CD4-positive, alpha-beta T cell (primary cell): ENCODE results near the gene ACAP3. TPM values are rescaled to one million over a fixed set of nuclear protein-coding genes. Genes with fewer than 3 reads are reported as not detected.

Experiments used
- ATAC-seq: fragments of 200-7000 bp; cut with Tn5 transposase; one replicate; pipeline ENCODE4 v1.10.0; 2022; ENCODE audit warnings: mild to moderate bottlenecking; ENCODE audit not compliant: poor library complexity
- CTCF ChIA-PET: fragments of 350-600 bp; sonication (Branson Sonifier 250); formaldehyde crosslinking; loops from one replicate; lab custom pipeline; 2021; ENCODE audit warnings: antibody characterized with exemption, inconsistent platforms; lab: Charles Lee
- POLR2A ChIA-PET: fragments of 350-600 bp; sonication (Branson Sonifier 250); formaldehyde crosslinking; loops from one replicate; lab custom pipeline; 2021; ENCODE audit warnings: antibody characterized with exemption, inconsistent platforms; lab: Charles Lee
- DNase-seq, 14 experiments: peaks; one replicate each; pipeline ENCODE4 v3.0.0-alpha.2; 2013 to 2020; ENCODE audit warnings: mixed read lengths in 2 of 14
- H3K27ac ChIP-seq, 2 donors: one replicate each; pipeline versions ENCODE4 v1.5.1 to v1.7.0; 2013; ENCODE audit warnings: low read length in 2 of 2, low read depth in 1 of 2, mild to moderate bottlenecking in 1 of 2
- H3K27me3 ChIP-seq, 2 experiments: 1 replicate in 1 of 2; 2 replicates in 1 of 2; pipeline versions ENCODE4 v1.6.1 to v1.7.0; 2013; ENCODE audit warnings: low read length in 2 of 2, control low read depth in 1 of 2, mild to moderate bottlenecking in 1 of 2, moderate library complexity in 1 of 2; ENCODE audit not compliant: insufficient read depth in 2 of 2, control insufficient read depth in 1 of 2
- H3K36me3 ChIP-seq: one replicate; pipeline ENCODE4 v1.6.1; 2013; ENCODE audit warnings: low read length, control low read depth; ENCODE audit not compliant: insufficient read depth
- H3K4me1 ChIP-seq: one replicate; pipeline ENCODE4 v1.6.1; 2013; ENCODE audit warnings: low read length, control low read depth; ENCODE audit not compliant: insufficient read depth
- H3K4me3 ChIP-seq: one replicate; pipeline ENCODE4 v1.5.1; 2013; ENCODE audit warnings: mild to moderate bottlenecking, low read length, moderate library complexity
- H3K9me3 ChIP-seq, 2 experiments: 1 replicate in 1 of 2; 2 replicates in 1 of 2; pipeline versions ENCODE4 v1.6.1 to v1.7.0; 2013; ENCODE audit warnings: low read length in 2 of 2, mild to moderate bottlenecking in 2 of 2, control low read depth in 1 of 2, moderate library complexity in 1 of 2; ENCODE audit not compliant: control insufficient read depth in 1 of 2, insufficient read depth in 1 of 2
- H3K27ac Mint-ChIP-seq: one replicate; pipeline ENCODE4 v1.8.0; 2020; ENCODE audit warnings: mixed read lengths
- H3K27me3 Mint-ChIP-seq: one replicate; pipeline ENCODE4 v1.8.0; 2021; ENCODE audit warnings: mixed read lengths
- H3K36me3 Mint-ChIP-seq: one replicate; pipeline ENCODE4 v1.8.0; 2021; ENCODE audit warnings: low read depth, mixed read lengths
- H3K4me1 Mint-ChIP-seq: one replicate; pipeline ENCODE4 v1.8.0; 2021; ENCODE audit warnings: low read depth, mixed read lengths
- H3K4me3 Mint-ChIP-seq: one replicate; pipeline ENCODE4 v1.8.0; 2020; ENCODE audit warnings: mild to moderate bottlenecking, mixed read lengths
- H3K9me3 Mint-ChIP-seq: one replicate; pipeline ENCODE4 v1.8.0; 2020; ENCODE audit warnings: mixed read lengths
- intact Hi-C, 2 experiments: fragments of 100-400 bp; cut with DNase I in 1 of 2; cut with micrococcal nuclease in 1 of 2; formaldehyde crosslinking; loops; one replicate each; pipeline versions ENCODE4 v1.15.1 to v1.9.0; 2023 to 2025; cut with DNase I, micrococcal nuclease
- total RNA-seq, 174 experiments: library from RNA in 2 of 174; stranded (reverse) in 2 of 174; gene quantifications; one replicate each; pipeline ENCODE4 v1.2.3 and lab custom pipeline; 2021 to 2026
- TF ChIP-seq, protein P1 (sequence below): fragments of 200-600 bp; IDR thresholded peaks from one replicate; pipeline ENCODE4 v1.8.0; 2022; ENCODE audit warnings: antibody characterized with exemption, mild to moderate bottlenecking

The ACAP3 gene
- total RNA-seq, 2 experiments from 2014 or later = 45.3 to 46.4 TPM

DNA sequence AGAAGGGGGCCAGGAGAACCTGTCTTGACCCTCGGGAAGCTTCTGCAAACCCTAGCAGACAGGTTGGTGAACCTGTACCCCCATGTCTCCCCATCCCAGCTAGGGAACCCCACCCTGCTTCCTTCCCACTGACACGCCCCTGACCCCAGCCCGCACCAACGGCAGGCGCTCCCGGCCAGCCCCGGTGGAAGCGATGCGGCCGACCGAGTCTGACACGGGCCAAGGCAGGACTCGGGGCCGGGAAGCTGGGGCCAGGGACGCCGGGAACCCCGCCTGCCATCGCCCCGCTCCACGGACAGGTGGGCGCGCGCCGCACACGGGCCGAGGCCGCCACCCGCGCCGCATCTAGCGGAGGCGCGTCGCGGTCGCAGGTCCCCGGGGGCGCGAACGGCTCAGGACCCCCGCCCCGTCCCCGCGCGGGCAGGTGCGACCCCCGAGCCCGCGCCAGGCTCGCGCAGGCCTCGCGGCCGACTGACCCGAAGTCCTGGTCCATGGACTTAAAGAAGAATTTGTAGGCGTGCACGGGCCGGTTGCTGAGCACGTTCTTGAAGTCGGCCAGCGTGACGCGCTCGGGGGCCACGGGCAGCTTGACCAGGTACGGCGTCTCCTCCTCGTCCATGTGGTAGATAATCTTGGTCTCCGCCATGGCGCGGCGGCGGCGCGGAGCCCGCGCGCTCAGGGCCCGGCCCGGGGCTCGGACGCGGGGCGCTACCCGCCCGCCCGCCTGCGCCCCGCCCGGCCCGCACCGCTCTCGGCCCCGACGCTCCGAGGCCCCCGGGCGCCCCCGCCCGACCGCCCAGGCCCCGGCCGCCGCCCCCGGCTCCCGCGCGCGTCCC, 40.9 kb upstream of the ACAP3 start:
- TF ChIP-seq, protein P1, sequence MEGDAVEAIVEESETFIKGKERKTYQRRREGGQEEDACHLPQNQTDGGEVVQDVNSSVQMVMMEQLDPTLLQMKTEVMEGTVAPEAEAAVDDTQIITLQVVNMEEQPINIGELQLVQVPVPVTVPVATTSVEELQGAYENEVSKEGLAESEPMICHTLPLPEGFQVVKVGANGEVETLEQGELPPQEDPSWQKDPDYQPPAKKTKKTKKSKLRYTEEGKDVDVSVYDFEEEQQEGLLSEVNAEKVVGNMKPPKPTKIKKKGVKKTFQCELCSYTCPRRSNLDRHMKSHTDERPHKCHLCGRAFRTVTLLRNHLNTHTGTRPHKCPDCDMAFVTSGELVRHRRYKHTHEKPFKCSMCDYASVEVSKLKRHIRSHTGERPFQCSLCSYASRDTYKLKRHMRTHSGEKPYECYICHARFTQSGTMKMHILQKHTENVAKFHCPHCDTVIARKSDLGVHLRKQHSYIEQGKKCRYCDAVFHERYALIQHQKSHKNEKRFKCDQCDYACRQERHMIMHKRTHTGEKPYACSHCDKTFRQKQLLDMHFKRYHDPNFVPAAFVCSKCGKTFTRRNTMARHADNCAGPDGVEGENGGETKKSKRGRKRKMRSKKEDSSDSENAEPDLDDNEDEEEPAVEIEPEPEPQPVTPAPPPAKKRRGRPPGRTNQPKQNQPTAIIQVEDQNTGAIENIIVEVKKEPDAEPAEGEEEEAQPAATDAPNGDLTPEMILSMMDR = no peak
- Mint-ChIP-seq H3K27ac (no peak overlapping the region), H3K9me3 (no peaks in the 10 kb centered on the region), H3K4me3 (peak overlapping the region; percentile 86), H3K36me3 (no peaks in the 10 kb centered on the region), H3K4me1 (peaks cover 29% of the 10 kb centered on the region), H3K27me3 (peaks cover 15% of the 10 kb centered on the region)
- Histone ChIP-seq H3K4me1 (peaks cover 50% of the 10 kb centered on the region), H3K9me3 (peaks cover 0 to 10% of the 10 kb centered on the region in 2 experiments), H3K36me3 (no peaks in the 10 kb centered on the region), H3K27me3 (peaks cover 10 to 11% of the 10 kb centered on the region in 2 experiments), H3K27ac (no peak overlapping the region), H3K4me3 (peak overlapping the region; percentile 58)
- intact Hi-C loops = loop anchor here (1.0 to 2.0 kb wide), 5 partner anchors 24 to 232 kb away; partner anchors contain the start of genes C1orf159 (in 1 of the 2), CPTP (in 1 of the 2), INTS11 (in 1 of the 2) and PUSL1 (in 1 of the 2)
- ATAC-seq = peak; percentile 18
- CTCF ChIA-PET = interaction anchor here (0.6 to 0.7 kb wide), 3 partner anchors 23 to 535 kb away, joined by 3 read pairs; no protein-coding TSS in a partner anchor
- DNase-seq = peak in 3 of 14 experiments; percentile 17 to 35 (median 19)
- POLR2A ChIA-PET = interaction anchor here (0.6 to 1.8 kb wide), 4 partner anchors 23 to 192 kb away, joined by 3 to 11 read pairs (median 5); partner anchors contain the start of genes AURKAIP1 and CCNL2

DNA sequence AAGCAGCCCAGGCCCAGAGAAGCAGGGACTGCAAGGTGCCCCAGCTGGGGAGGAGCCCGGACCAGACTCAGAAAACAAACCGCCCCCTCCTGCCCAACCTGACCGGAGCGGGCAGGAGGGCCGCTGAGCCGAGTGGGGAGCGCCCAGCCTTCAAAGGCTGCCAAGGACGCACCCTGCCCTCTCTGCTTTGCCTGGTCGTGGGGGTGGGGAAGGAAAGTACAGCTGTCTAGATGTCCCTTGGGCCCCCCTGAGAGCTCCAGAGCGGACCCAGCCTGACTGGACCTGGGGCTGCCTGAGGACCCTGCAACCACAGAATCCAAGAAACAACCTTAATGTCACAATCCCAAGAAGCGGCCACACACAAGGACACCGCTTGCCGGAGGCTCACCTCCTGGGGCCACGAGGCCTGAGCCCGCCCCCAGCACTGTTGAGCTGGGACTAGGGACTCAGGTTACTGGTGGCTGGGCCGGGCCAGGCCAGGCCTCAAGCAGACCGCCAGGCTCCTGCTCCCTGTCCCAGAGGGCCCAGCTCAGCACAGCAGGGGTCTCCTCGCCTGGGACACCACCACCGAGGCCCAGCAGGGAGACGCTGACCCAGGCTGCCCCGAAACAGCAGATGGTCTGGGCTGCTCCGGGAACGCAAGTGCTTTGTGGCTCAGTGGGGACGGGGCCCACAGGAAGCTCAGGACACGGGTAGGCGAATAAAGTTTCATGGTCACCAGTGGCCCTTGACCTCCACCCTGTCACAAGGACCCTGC, 40.1 kb upstream of the ACAP3 start:
- ATAC-seq = no peak
- ChIA-PET CTCF (interaction anchor here (0.7 kb wide), 1 partner anchor 25 kb away, joined by 3 read pairs; no protein-coding TSS in a partner anchor), POLR2A (interaction anchor here (1.4 to 1.8 kb wide), 3 partner anchors 24 to 51 kb away, joined by 4 to 11 read pairs (median 6); partner anchors contain the start of genes AURKAIP1 and CCNL2)
- intact Hi-C loops = loop anchor here (1.0 to 2.0 kb wide), 3 partner anchors 23 to 73 kb away; partner anchors contain the start of genes CPTP (in 1 of the 2) and INTS11 (in 1 of the 2)
- Mint-ChIP-seq H3K27ac (peak overlapping the region; percentile 17), H3K9me3 (no peaks in the 10 kb centered on the region), H3K36me3 (no peaks in the 10 kb centered on the region), H3K4me3 (peak overlapping the region; percentile 86), H3K27me3 (peaks cover 10% of the 10 kb centered on the region), H3K4me1 (peaks cover 25% of the 10 kb centered on the region)
- DNase-seq = no peak
- no peak overlapping the region for H3K27ac ChIP-seq
- H3K4me3 ChIP-seq = peak overlapping the region; percentile 58
- no peaks in the 10 kb centered on the region for H3K36me3 ChIP-seq
- TF ChIP-seq, protein P1 = no peak
- peaks cover 0 to 2% of the 10 kb centered on the region in 2 experiments for H3K9me3 ChIP-seq
- peaks cover 2 to 3% of the 10 kb centered on the region in 2 experiments for H3K27me3 ChIP-seq
- peaks cover 42% of the 10 kb centered on the region for H3K4me1 ChIP-seq

DNA sequence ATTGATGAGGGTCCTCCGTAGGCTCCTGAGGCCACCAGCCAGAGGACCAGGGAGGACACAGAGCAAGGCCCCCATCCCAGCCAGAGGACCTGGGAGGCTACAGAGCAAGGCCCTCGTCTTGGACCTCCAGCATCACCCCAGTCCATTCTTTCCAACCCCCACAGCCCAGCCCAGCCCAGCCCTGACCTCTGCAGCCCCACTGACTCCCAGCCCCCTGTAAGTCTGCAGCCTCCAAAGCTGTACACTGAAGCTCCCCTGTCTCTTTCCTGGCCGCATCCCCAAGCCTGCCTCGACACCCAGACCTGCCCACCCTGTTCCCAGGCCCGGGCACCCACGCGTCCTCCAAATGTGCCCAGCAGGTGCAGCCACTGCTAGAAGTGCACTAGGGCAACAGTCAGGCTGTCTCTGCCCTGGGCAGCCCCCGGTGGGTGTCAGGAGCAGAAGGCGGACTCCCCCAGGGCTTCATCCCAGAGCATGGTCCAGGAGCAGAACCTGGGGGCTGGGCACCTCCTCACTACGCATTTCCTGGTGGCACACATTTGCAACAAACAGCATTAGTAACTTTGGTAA, 39.4 kb upstream of the ACAP3 start:
- DNase-seq (no peak), ATAC-seq (no peak)
- Mint-ChIP-seq H3K9me3 (no peaks in the 10 kb centered on the region), H3K4me1 (peaks cover 18% of the 10 kb centered on the region), H3K27ac (peak overlapping the region; percentile 17), H3K4me3 (peak overlapping the region; percentile 86), H3K27me3 (peaks cover 3% of the 10 kb centered on the region), H3K36me3 (no peaks in the 10 kb centered on the region)
- TF ChIP-seq, protein P1 = no peak
- Histone ChIP-seq H3K27me3 (no peaks in the 10 kb centered on the region), H3K9me3 (no peaks in the 10 kb centered on the region), H3K4me3 (no peak overlapping the region), H3K4me1 (peaks cover 39% of the 10 kb centered on the region), H3K36me3 (peaks cover 3% of the 10 kb centered on the region), H3K27ac (no peak overlapping the region)
- CTCF ChIA-PET = no interaction called here
- intact Hi-C loops = loop anchor here in 1 of 2 experiments (1.0 kb wide), 1 partner anchor 22 kb away; no protein-coding TSS in a partner anchor
- POLR2A ChIA-PET = interaction anchor here (1.0 kb wide), 1 partner anchor 225 kb away, joined by 3 read pairs; no protein-coding TSS in a partner anchor
